ENCODE data around the gene NTN5.
"Not testable (repeated sequence)": the region's sequence is repeated elsewhere in the genome, so short reads cannot be mapped to it uniquely, and the experiment has no call there.

NTN5 gene

GRCh38 chr19:48696353-48697010 is 23.7 kb upstream of the NTN5 start:
- DNase-seq (ENCODE audit: low read depth), result no peak

GRCh38 chr19:48695743-48696352 is 23.0 kb upstream of the NTN5 start, which contains the start of gene FUT2:
TSS of gene FUT2 (plus strand) at chr19:48695971. CDS start at chr19:48702957, 6,986 bp downstream.
- DNase-seq (ENCODE audit: low read depth), result no peak

GRCh38 chr19:48693629-48694028 is 20.8 kb upstream of the NTN5 start:
- DNase-seq (ENCODE audit: low read depth), result not testable (repeated sequence)

- DNase-seq (ENCODE audit: low read depth), result no peak
These were observed 16.6 kb upstream of the NTN5 start for GRCh38 chr19:48689449-48689848.

GRCh38 chr19:48687776-48688175 is 15.0 kb upstream of the NTN5 start:
- no peak for DNase-seq (ENCODE audit: low read depth)

GRCh38 chr19:48686637-48687036 is 13.8 kb upstream of the NTN5 start:
- DNase-seq (ENCODE audit: low read depth), result not testable (repeated sequence)

- no peak for DNase-seq (ENCODE audit: low read depth)
These were observed 13.3 kb upstream of the NTN5 start for GRCh38 chr19:48686088-48686487.

GRCh38 chr19:48685583-48685982 is 12.8 kb upstream of the NTN5 start:
- DNase-seq (ENCODE audit: low read depth), result no peak

- DNase-seq (ENCODE audit: low read depth), result no peak
These were observed 10.5 kb upstream of the NTN5 start for GRCh38 chr19:48683349-48683748.

GRCh38 chr19:48681127-48681470 is 8.3 kb upstream of the NTN5 start:
- DNase-seq (ENCODE audit: low read depth), result peak; percentile 80

GRCh38 chr19:48680436-48681126 is 7.8 kb upstream of the NTN5 start:
- no peak for DNase-seq (ENCODE audit: low read depth)

- not testable (repeated sequence) for DNase-seq (ENCODE audit: low read depth)
These were observed 7.2 kb upstream of the NTN5 start for GRCh38 chr19:48680006-48680405.

- no peak for DNase-seq (ENCODE audit: low read depth)
These were observed 5.4 kb upstream of the NTN5 start for GRCh38 chr19:48678201-48678600.

GRCh38 chr19:48676887-48677286 is 4.1 kb upstream of the NTN5 start:
- DNase-seq (ENCODE audit: low read depth), result no peak

GRCh38 chr19:48676487-48676886 is 3.7 kb upstream of the NTN5 start:
- DNase-seq (ENCODE audit: low read depth), result no peak

GRCh38 chr19:48674921-48675824 is 2.4 kb upstream of the NTN5 start:
- peak; percentile 68 for DNase-seq (ENCODE audit: low read depth)

GRCh38 chr19:48674216-48674809 is 1.5 kb upstream of the NTN5 start:
- no peak for DNase-seq (ENCODE audit: low read depth)

- DNase-seq (ENCODE audit: low read depth), result no peak
These were observed 751 bp upstream of the NTN5 start for GRCh38 chr19:48673436-48674100.

GRCh38 chr19:48671446-48671995 is 1.3 kb downstream of the NTN5 start:
- no peak for DNase-seq (ENCODE audit: low read depth)

GRCh38 chr19:48670699-48671445 is 1.9 kb downstream of the NTN5 start:
- no peak for DNase-seq (ENCODE audit: low read depth)
